ENCODE data around the gene CLEC4F. TPM values are rescaled to one million over a fixed set of nuclear protein-coding genes. Genes with fewer than 3 reads are reported as not detected.

CLEC4F gene
- total and polyA plus RNA-seq, 7 donors, result 0.15 to 0.55 TPM; not detected in 5

DNA sequence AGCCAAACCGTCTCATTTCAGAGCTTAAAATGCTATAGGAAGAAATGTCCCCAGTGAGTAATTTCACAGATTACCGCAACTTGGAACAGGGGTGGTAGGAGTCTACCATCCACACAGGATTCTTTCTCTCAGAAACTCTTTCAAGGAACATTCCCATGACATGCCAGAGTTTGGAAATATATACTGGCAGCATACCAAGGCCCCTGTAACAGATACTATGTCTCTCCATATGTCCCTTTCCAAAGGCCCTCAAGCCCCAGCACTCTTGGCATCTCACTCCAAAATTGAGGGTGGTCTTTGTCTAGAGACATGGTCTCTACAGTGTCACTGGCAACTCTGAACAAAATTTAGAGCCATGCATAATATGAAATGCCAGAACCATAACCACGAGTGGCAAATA is 40.9 kb downstream of the CLEC4F start:
- no peak overlapping the region for H3K27ac ChIP-seq
- no peaks in the 10 kb centered on the region for H3K36me3 ChIP-seq
- WGBS, 2 donors, result 57 to 76% methylated on average over 3 of the region's 3 CpGs
- intact Hi-C loops (cut with DNase I), result no loop called here
- H3K4me3 ChIP-seq, result no peak overlapping the region
- no peak for DNase-seq
- H3K27me3 ChIP-seq, result peaks cover 0 to 12% (median 0%) of the 10 kb centered on the region in 3 donors
- TF ChIP-seq POLR2AphosphoS5 (IDR thresholded peaks at IDR 0.05), result no peak
- TF ChIP-seq, protein P1, sequence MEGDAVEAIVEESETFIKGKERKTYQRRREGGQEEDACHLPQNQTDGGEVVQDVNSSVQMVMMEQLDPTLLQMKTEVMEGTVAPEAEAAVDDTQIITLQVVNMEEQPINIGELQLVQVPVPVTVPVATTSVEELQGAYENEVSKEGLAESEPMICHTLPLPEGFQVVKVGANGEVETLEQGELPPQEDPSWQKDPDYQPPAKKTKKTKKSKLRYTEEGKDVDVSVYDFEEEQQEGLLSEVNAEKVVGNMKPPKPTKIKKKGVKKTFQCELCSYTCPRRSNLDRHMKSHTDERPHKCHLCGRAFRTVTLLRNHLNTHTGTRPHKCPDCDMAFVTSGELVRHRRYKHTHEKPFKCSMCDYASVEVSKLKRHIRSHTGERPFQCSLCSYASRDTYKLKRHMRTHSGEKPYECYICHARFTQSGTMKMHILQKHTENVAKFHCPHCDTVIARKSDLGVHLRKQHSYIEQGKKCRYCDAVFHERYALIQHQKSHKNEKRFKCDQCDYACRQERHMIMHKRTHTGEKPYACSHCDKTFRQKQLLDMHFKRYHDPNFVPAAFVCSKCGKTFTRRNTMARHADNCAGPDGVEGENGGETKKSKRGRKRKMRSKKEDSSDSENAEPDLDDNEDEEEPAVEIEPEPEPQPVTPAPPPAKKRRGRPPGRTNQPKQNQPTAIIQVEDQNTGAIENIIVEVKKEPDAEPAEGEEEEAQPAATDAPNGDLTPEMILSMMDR (IDR thresholded peaks at IDR 0.05), result no peak
- no peak for TF ChIP-seq EP300 (IDR thresholded peaks at IDR 0.05)
- TF ChIP-seq POLR2A (IDR thresholded peaks at IDR 0.05), result no peak
- peaks cover 0 to 4% (median 0%) of the 10 kb centered on the region in 4 donors for H3K9me3 ChIP-seq
- H3K4me1 ChIP-seq, result no peaks in the 10 kb centered on the region

DNA sequence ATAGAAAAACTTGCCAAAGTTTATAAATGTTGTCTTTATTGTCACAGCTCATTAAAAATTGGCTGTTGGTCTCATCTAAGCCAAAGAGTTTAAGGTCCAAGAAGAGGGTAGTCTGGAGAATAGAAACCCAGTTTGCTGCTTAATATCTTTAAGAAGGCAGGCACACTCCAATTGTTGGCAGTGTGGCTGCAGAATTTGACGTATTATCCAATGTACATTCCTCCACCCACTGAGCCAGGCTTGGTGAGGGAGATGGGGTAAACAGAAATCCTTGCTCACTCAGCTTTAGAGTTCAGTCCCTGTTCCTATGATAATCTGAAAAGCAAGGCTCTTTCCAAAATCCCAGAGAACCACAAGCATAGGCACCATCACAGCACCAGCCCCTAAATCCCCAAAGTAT is 41.7 kb downstream of the CLEC4F start:
- H3K4me3 ChIP-seq, result no peak overlapping the region
- no peaks in the 10 kb centered on the region for H3K4me1 ChIP-seq
- H3K27ac ChIP-seq, result no peak overlapping the region
- no peak for DNase-seq
- H3K9me3 ChIP-seq, result peaks cover 0 to 4% (median 0%) of the 10 kb centered on the region in 4 donors
- H3K27me3 ChIP-seq, result peaks cover 0 to 13% (median 6%) of the 10 kb centered on the region in 3 donors
- TF ChIP-seq EP300 (IDR thresholded peaks at IDR 0.05) (no peak), POLR2A (IDR thresholded peaks at IDR 0.05) (no peak), POLR2AphosphoS5 (IDR thresholded peaks at IDR 0.05) (no peak)
- TF ChIP-seq, protein P1 (IDR thresholded peaks at IDR 0.05), result no peak
- WGBS, 2 donors, result 57 to 68% methylated on average over 1 of the region's 1 CpG
- no peaks in the 10 kb centered on the region for H3K36me3 ChIP-seq
- intact Hi-C loops (cut with DNase I), result no loop called here

DNA sequence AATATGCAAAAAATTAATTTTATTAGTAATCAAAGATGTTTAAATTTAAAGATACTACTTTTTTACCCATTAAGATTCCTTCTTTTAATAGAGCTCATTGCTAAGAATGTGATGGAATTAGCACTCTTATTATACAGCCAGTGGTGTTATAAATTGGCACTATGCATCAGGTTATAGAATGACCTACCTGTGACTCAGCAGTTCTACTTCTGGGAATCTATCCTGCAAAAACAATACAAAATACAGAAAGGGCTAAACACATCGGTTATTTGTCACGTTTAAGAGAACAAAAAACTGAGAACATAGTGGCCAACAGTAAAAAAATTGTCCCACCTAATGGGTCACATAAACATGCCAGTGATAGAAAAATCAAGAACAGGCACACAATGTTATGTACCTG is 42.9 kb downstream of the CLEC4F start:
- Histone ChIP-seq H3K4me3 (no peak overlapping the region), H3K27ac (no peak overlapping the region), H3K4me1 (no peaks in the 10 kb centered on the region), H3K27me3 (peaks cover 0 to 23% (median 13%) of the 10 kb centered on the region in 3 donors), H3K36me3 (no peaks in the 10 kb centered on the region), H3K9me3 (peaks cover 0 to 4% (median 0%) of the 10 kb centered on the region in 4 donors)
- intact Hi-C loops (cut with DNase I), result no loop called here
- 65 to 69% methylated on average over 2 of the region's 2 CpGs for WGBS, 2 donors
- no peak for DNase-seq
- TF ChIP-seq EP300 (IDR thresholded peaks at IDR 0.05) (no peak), POLR2AphosphoS5 (IDR thresholded peaks at IDR 0.05) (no peak), POLR2A (IDR thresholded peaks at IDR 0.05) (no peak)
- TF ChIP-seq, protein P1 (IDR thresholded peaks at IDR 0.05), result no peak

DNA sequence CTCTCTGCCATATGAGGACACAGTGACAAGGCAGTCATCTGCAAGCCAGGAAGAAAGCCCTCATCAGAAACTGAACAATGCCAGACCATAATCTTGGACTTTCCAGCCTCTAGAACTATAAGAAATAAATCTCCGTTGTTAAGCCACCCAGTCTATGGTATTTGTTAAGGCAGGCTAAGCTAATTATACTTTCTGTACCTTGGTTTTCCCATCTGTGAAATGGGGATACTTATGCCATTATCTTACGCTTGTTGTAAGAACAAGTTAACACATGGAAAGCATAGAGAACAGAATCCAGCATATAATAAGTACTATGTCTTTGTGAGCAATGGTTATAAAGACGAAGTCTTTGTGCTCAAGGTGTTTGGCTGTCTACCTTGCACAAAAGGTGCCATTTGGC is 44.1 kb downstream of the CLEC4F start:
- peaks cover 0 to 4% (median 0%) of the 10 kb centered on the region in 4 donors for H3K9me3 ChIP-seq
- no peaks in the 10 kb centered on the region for H3K4me1 ChIP-seq
- WGBS, 2 donors, result 90 to 94% methylated on average over 3 of the region's 3 CpGs
- DNase-seq, result no peak
- H3K27ac ChIP-seq, result no peak overlapping the region
- no peak overlapping the region for H3K4me3 ChIP-seq
- TF ChIP-seq EP300 (IDR thresholded peaks at IDR 0.05) (no peak), POLR2A (IDR thresholded peaks at IDR 0.05) (no peak), POLR2AphosphoS5 (IDR thresholded peaks at IDR 0.05) (no peak)
- TF ChIP-seq, protein P1 (IDR thresholded peaks at IDR 0.05), result no peak
- intact Hi-C loops (cut with DNase I), result no loop called here
- H3K27me3 ChIP-seq, result peaks cover 0 to 24% (median 13%) of the 10 kb centered on the region in 3 donors
- H3K36me3 ChIP-seq, result no peaks in the 10 kb centered on the region

DNA sequence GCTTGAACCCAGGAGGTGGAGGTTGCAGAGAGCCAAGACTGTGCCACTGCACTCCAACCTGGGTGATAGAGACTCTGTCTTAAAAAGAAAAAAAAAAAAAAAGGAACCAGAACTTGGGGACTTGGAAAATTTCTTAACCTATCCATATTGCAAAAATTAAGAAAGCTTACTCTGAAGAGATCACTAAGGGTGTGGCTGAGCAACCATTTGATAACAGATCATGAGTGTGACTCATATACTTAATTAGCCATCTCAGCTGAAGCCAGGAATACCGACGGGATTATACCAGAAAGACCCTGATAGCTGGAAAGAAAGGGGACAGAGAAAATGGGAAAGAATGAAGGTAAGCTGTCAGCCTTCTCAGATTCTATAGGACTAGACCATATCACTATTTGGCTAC is 45.3 kb downstream of the CLEC4F start:
- Histone ChIP-seq H3K27me3 (peaks cover 0 to 24% (median 13%) of the 10 kb centered on the region in 3 donors), H3K4me3 (no peak overlapping the region), H3K36me3 (no peaks in the 10 kb centered on the region), H3K4me1 (no peaks in the 10 kb centered on the region), H3K9me3 (peaks cover 0 to 4% (median 0%) of the 10 kb centered on the region in 4 donors), H3K27ac (no peak overlapping the region)
- 18 to 67% methylated on average over 2 of the region's 2 CpGs for WGBS, 2 donors
- intact Hi-C loops (cut with DNase I), result no loop called here
- TF ChIP-seq POLR2A (IDR thresholded peaks at IDR 0.05) (no peak), POLR2AphosphoS5 (IDR thresholded peaks at IDR 0.05) (no peak), EP300 (IDR thresholded peaks at IDR 0.05) (no peak)
- TF ChIP-seq, protein P1 (IDR thresholded peaks at IDR 0.05), result no peak
- DNase-seq, result no peak
